GM20431 (cell line): Measurements from ENCODE around the gene TTC9C.
"Not testable (repeated sequence)": the region's sequence is repeated elsewhere in the genome, so short reads cannot be mapped to it uniquely, and the experiment has no call there.

Source experiments
- in situ Hi-C: fragments of 300-500 bp; cut with MseI, MboI; formaldehyde crosslinking; loops from one replicate; pipeline ENCODE4 v1.15.0; 2020; ENCODE audit warnings: low sequenced_read_pairs; ENCODE audit not compliant: unreplicated experiment

The TTC9C gene

GRCh38 chr11:62747475-62748160 lies 19.3 kb downstream of the TTC9C start:
- in situ Hi-C loops: no loop called here

DNA sequence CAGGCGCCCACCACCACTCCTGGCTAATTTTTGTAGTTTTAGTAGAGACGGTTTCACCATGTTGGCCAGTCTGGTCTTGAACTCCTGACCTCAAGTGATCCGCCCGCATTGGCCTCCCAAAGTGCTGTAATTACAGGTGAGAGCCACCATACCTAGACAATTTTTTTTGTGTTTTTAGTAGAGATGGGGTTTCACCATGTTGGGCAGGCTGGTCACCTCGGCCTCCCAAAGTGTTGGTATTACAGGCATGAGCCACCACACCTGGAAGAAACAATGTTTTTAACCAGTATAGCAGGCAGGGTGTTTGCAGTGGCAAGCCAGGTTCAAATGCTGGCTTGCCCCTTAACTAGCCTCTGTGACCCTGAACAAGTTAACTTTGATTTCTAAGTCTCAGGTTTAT lies 21.6 kb downstream of the TTC9C start:
- in situ Hi-C loops: not testable (repeated sequence)

- in situ Hi-C loops: no loop called here
These were observed 24.0 kb downstream of the TTC9C start for GRCh38 chr11:62752177-62752785.

DNA sequence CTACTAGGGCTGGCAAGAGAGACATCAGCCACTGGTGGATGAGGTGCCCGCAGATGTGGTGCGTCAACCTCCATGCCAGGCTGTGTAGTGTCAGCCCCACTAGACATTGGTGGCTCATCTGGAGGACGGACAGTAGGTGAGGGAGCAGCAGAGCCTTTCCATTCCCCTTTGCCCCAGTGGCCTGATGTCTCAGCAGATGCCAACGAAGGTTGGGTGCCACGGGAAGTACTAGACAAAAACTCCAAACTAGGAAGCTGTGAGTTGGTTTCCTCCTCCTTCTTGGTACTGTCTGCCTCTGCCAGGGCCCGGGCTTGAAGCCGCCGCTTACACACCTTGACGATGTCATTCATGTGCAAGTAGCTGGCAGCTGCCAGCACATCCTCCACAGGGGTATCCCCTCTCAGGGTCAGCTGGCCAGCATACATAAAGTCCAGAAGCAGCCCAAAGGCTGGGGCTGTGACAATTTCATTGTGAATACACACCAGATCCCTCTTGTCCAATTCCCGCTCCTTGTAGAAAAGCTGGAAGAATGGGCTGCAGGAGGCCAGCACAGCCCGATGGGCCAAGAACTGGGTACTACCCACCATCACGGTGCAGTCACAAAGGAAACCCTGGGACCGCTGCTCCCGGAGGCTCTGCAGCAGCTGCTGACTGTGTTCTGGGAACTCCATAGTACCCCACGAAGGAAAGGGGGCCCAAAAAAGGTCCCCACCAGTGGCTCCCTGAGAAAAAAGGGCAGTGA lies 24.9 kb downstream of the TTC9C start:
- in situ Hi-C loops: no loop called here

DNA sequence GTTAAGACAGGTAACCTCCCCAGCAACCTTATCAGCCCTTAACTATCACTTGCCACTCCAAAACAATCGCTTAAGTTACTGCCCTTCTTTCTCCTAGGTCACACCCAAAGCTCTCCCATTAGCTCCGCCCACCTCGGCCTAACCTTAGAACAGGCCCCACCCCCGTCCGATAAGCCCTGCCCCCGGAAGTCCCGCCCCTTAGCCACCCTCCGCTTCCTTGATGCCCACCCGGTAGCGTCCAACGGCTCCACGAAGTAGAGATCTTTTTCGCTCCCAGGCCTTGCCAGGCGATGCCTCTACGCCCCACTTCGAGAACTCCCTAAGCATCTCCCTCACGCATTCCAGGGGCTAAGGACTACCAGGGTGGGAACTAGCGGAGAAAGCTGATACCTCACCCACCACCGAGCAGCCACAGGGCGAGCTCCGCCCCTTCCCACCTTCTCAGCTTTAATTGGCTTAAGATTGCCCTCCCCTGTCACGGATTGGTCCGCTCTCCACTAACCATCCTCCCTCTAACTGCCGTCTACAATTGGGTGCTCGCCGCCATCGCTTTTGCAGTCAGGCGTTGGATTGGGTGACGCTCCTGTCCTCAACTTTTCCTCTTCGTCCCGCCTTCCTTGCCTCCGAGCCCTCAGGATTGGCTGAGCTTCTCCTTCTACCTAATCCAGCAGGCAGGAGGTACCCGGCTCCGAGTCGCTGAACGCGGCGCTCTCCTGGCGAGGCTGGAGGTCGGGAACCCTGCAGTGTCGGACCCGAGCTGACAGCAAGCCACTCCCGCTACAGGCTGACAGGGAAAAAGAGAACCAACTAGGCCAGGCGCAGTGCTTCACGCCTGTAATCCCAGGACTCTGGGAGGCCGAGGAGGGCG lies 25.7 kb downstream of the TTC9C start, which contains the start of gene ZBTB3:
ZBTB3 (minus strand) TSS at position 425 of the 868 bp plus-strand sequence. CDS start 496 bp downstream, outside the sequence.
- in situ Hi-C loops: no loop called here

DNA sequence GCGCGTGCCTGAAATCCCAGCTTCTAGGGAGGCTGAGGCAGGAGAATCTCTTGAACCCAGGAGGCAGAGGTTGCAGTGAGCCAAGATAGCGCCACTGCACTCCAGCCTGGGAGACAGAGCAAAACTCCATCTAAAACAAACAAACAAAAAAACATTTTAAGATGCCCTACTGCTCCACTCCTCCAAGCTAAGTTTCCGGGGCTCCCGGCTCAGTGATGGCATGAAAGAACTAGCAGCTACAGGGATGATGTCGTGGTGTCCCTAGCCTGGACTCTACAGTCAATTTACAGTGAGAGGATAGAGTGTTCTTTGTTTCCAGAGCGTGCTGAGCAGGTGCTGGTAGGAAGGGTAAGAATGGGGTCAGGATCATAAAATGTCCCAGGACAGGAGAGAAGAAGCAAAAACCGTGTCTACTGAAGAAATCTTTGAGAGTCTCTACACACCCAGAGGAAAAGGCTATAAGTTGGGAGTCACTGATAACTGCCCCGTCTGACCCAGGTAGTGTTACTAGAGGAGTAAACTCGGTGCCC lies 26.9 kb downstream of the TTC9C start:
- in situ Hi-C loops: no loop called here

DNA sequence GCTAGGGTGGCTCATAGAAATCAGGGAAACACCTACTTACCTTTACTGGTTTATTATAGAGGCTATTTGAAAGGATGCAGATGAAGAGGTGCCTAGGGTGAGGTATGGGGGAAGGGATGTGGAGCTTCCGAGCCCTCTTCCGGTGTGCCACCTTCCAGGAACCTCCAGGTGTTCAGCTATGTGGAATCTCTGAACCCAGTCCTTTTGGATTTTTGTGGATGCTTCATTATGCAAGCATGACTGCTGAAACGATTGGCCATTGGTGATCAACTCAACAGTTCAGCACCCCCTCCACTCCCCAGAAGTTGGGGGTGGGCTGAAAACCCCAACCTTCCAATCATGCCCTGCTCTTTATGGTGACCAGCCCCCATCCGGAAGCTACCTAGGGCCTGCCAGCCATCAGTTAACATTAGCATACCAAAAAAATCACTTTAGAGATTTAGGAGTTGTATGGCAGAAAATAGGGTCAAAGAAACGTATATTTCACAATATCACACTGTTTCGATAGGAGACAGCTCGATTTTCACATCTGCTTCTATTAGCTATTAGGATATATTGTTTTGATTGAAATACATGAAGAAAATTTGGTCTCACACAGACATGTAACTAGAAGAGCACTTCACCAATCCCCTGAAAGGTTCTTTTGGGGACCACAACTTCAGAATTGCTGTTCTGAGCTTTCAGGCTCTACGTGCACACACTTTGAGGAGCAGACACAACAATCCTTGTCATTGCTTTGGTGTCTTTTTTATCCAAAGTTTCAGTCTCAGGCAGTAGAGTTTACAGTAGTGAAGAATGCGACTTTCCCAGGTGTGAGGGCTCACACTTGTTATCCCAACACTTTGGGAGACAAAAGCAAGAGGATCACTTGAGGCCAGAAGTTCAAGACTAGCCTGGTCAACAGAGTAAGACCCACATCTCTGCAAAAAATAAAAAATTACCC lies 29.8 kb downstream of the TTC9C start:
- in situ Hi-C loops: no loop called here

DNA sequence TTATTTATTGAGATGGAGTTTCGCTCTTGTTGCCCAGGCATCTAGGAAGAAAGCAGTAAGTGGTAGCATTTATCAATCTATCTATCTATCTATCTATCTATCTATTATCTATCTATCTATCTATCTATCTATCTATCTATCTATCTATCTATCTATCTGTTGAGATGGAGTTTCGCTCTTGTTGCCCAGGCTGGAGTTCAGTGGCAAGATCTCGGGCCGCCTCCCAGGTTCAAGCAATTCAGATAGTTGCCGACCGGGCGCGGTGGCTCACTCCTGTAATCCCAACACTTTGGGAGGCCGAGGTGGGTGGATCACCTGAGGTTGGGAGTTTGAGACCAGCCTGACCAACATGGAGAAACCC lies 32.6 kb downstream of the TTC9C start:
- in situ Hi-C loops: not testable (repeated sequence)

- in situ Hi-C loops: no loop called here
These were observed 42.5 kb downstream of the TTC9C start for GRCh38 chr11:62770778-62771143.

DNA sequence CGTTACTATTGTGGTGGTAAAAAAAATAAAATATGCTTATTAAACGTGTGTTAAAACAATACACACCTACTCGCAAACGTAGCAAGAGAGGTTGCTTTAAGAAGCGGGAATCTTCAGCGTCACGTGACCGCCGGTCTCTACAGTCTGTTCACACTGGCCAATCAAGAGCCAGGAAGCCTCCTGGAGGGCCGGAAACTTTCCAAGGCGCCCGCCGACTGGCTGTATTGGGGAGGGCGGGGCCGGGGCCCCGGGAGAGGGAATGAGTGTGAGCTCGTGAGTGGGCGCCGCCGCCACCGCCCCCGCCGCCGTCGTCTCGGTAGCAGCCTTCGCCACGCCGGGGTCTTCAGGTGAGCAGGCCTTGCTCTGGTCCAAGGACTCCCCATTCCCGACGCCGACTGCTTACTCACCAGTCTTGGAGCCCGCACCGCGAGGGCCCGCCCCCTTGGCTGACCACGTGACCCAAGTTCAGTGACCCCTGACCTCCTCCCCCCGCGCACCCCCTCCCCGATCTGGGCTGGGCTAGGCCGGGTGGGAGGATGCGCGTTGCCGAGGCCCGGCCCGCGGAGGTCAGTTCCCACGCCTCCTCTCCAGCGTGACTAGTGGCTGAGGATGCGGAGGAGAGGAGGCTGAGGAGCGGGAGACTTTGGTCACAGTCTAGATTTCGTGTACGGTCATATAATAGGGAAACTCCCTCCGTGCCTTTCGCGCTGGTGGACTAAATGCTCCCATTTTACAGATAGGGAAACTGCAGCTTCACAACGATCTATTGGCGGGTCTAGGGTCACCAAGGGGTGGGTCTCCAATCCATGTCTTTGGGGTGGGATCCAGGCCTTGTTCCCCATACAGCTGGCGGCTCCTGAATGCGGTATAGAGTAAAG lies 43.1 kb downstream of the TTC9C start, which contains the start of gene TAF6L:
TAF6L (plus strand) TSS at position 253 of the 878 bp plus-strand sequence. CDS start 4,388 bp downstream, outside the sequence.
- in situ Hi-C loops: no loop called here

DNA sequence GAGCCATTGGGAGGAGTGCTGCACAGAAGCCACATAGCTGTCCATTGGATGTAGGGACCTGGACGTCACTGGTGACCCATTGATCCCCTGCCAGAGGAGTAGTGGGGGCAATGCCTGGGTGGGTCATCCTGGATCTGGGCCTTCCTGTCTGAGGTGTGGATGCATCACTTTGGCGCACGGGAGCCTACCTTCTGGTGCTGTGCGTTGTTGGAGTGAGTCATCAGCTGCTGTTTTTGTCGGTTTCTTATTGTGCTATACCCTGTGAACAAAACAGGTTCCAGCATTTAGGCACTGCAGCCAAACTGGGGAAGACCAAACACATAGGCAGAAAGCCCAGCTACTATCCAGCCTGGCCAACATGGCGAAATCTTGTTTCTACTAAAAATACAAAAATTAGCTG lies 46.1 kb downstream of the TTC9C start:
- in situ Hi-C loops: no loop called here

DNA sequence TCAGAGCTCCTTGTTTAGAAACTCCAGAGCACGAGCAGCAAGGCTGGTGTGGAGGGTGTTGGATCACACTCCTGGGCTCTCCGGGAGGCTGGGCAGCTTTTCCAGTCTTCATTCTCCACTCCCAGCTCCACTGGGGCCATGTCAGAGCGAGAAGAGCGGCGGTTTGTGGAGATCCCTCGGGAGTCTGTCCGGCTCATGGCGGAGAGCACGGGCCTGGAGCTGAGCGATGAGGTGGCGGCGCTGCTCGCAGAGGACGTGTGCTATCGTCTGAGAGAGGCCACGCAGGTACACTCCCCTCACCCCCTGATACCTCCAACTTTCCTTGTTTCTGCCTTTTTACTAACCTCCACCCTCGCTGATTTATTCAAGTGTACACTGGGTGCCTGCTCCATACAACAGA lies 47.4 kb downstream of the TTC9C start:
- in situ Hi-C loops: no loop called here

GRCh38 chr11:62777389-62777788 lies 49.1 kb downstream of the TTC9C start:
- in situ Hi-C loops: no loop called here

- in situ Hi-C loops: no loop called here
These were observed 50.2 kb downstream of the TTC9C start for GRCh38 chr11:62778441-62778840.

DNA sequence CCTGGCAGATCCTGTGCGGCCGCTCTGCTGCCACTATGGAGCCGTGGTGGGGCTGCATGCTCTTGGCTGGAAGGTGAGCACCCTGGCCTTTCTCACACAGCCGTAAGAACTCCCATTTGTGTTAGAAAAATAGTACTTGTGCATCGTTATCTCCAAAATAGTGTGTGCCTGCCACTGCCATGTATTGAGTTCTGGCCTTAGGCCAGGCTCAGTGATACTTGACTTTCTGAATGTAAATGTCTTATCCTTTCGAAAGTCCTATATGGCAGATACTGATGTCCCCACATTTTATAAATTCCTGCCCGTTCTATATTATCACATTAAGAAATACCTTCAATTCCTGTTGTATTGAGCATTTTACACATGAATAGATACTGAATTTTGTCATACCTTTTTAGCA lies 54.5 kb downstream of the TTC9C start:
- in situ Hi-C loops: loop anchor here (10.0 kb wide), 1 partner anchor 82 kb away; no protein-coding TSS in a partner anchor

GRCh38 chr11:62786318-62787004 lies 58.2 kb downstream of the TTC9C start:
- in situ Hi-C loops: loop anchor here (10.0 kb wide), 1 partner anchor 78 kb away; no protein-coding TSS in a partner anchor
